Mesodermal cell (in vitro differentiated cells): ENCODE data around the gene FAM168A.

Experiments
- H3K27ac ChIP-seq: 2 replicates; pipeline ENCODE4 v1.7.0; 2013; ENCODE audit warnings: mild to moderate bottlenecking, low read depth, low read length, moderate library complexity; ENCODE audit not compliant: severe bottlenecking
- H3K36me3 ChIP-seq: 2 replicates; pipeline ENCODE4 v1.7.1; 2013; ENCODE audit warnings: mild to moderate bottlenecking, low read length, moderate library complexity; ENCODE audit not compliant: control insufficient read depth, insufficient read depth
- H3K4me1 ChIP-seq: one replicate; pipeline ENCODE4 v1.7.1; 2013; ENCODE audit warnings: mild to moderate bottlenecking, low read length; ENCODE audit not compliant: insufficient read depth, control insufficient read depth, poor library complexity, severe bottlenecking
- H3K4me3 ChIP-seq: 2 replicates; pipeline ENCODE4 v1.7.0; 2013; ENCODE audit warnings: low read length, control low read depth, mild to moderate bottlenecking; ENCODE audit not compliant: insufficient read depth, poor library complexity, severe bottlenecking; ENCODE audit errors: extremely low read depth
- H3K9me3 ChIP-seq: 2 replicates; pipeline ENCODE4 v1.7.1; 2013; ENCODE audit warnings: mild to moderate bottlenecking, low read length, moderate library complexity; ENCODE audit not compliant: control insufficient read depth
- WGBS, 2 experiments: methylation state at CpG; one replicate each; pipeline ENCODE4 v1.1.5; 2013; ENCODE audit warnings: missing lambda C conversion rate in 2 of 2; ENCODE audit not compliant: insufficient coverage in 2 of 2; 5-methylcytosine and 5-hydroxymethylcytosine counted together

The FAM168A gene

GRCh38 chr11:73632996-73633395, 35.1 kb upstream of the FAM168A start:
- Histone ChIP-seq H3K9me3 (peaks cover 6% of the 10 kb centered on the region), H3K4me1 (peaks cover 11% of the 10 kb centered on the region), H3K27ac (no peak overlapping the region), H3K4me3 (no peak overlapping the region), H3K36me3 (no peaks in the 10 kb centered on the region)
- 75 to 91% methylated on average over 2 to 3 of the region's 4 CpGs for WGBS, 2 experiments

DNA sequence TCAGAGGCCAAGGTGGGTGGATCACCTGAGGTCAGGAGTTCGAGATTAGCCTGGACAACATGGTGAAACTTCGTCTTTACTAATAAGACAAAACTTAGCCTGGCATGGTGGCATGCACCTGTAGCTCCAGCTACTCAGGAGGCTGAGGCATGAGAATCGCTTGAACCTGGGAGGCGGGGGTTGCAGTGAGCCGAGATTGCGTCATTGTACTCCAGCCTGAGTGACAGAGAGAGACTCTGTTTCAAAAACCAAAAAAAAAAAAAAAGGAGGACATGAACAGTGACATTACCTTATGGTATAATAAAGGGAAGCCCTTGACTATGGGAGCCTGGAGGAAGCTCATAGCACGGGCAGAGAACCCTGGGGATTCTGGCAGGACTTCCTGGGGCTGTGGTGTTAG, 32.0 kb upstream of the FAM168A start:
- H3K9me3 ChIP-seq, result peaks cover 6% of the 10 kb centered on the region
- H3K4me3 ChIP-seq, result no peak overlapping the region
- H3K36me3 ChIP-seq, result no peaks in the 10 kb centered on the region
- 79 to 83% methylated on average over 7 of the region's 7 CpGs for WGBS, 2 experiments
- H3K4me1 ChIP-seq, result peaks cover 11% of the 10 kb centered on the region
- H3K27ac ChIP-seq, result no peak overlapping the region

- no peak overlapping the region for H3K27ac ChIP-seq
- H3K36me3 ChIP-seq, result no peaks in the 10 kb centered on the region
- no peaks in the 10 kb centered on the region for H3K4me1 ChIP-seq
- H3K4me3 ChIP-seq, result no peak overlapping the region
- WGBS, 2 experiments, result 44 to 50% methylated on average over 13 to 15 of the region's 19 CpGs
- no peaks in the 10 kb centered on the region for H3K9me3 ChIP-seq
These were observed 27.9 kb upstream of the FAM168A start for GRCh38 chr11:73625696-73626318.

GRCh38 chr11:73623686-73624085, 25.8 kb upstream of the FAM168A start:
- H3K4me1 ChIP-seq, result no peaks in the 10 kb centered on the region
- WGBS, 2 experiments, result 79 to 87% methylated on average over 2 to 3 of the region's 3 CpGs
- no peaks in the 10 kb centered on the region for H3K36me3 ChIP-seq
- H3K27ac ChIP-seq, result no peak overlapping the region
- no peak overlapping the region for H3K4me3 ChIP-seq
- H3K9me3 ChIP-seq, result no peaks in the 10 kb centered on the region

- Histone ChIP-seq H3K36me3 (no peaks in the 10 kb centered on the region), H3K27ac (no peak overlapping the region), H3K4me1 (no peaks in the 10 kb centered on the region), H3K9me3 (no peaks in the 10 kb centered on the region), H3K4me3 (no peak overlapping the region)
- 91 to 94% methylated on average over 3 to 4 of the region's 4 CpGs for WGBS, 2 experiments
These were observed 25.1 kb upstream of the FAM168A start for GRCh38 chr11:73622926-73623593.

- H3K36me3 ChIP-seq, result no peaks in the 10 kb centered on the region
- H3K4me1 ChIP-seq, result peaks cover 3% of the 10 kb centered on the region
- no peak overlapping the region for H3K27ac ChIP-seq
- no peaks in the 10 kb centered on the region for H3K9me3 ChIP-seq
- no peak overlapping the region for H3K4me3 ChIP-seq
These were observed 16.7 kb upstream of the FAM168A start for GRCh38 chr11:73614591-73614990.

- Histone ChIP-seq H3K9me3 (no peaks in the 10 kb centered on the region), H3K4me1 (peaks cover 3% of the 10 kb centered on the region), H3K4me3 (no peak overlapping the region), H3K36me3 (no peaks in the 10 kb centered on the region), H3K27ac (no peak overlapping the region)
- 80 to 100% methylated on average over 1 to 2 of the region's 5 CpGs for WGBS, 2 experiments
These were observed 14.8 kb upstream of the FAM168A start for GRCh38 chr11:73612601-73613140.

DNA sequence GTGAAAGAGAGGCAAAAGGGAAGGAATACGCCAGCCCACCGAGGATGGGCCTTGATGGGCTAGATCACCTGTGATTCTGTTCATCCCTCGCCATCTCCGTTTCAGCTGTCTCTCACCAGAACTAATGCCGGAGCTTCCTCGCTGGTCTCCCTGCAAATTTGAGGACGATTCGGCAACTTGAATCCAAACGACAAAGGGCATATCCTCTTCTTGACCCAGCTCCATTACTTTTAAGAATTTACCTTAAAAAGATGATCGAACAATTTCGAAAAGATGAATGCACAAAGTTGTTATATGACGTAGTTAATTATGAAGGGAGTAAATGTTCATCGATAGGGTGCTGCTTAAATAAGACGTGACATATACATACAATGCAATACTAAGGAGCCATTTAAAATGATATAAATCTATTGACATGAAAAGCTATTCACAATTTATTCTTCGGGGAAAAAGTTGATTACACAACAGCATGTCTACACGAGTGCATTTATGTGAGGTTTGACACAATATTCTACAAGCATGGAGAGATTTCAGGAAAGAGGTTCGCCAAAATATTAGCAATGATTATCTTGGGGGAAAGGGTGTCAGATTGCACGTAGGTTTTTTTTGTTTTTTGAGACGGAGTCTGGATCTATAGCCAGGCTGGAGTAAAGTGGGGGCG, 937 bp upstream of the FAM168A start:
- H3K27ac ChIP-seq, result peak overlapping the region; percentile 6
- no peaks in the 10 kb centered on the region for H3K9me3 ChIP-seq
- WGBS, 2 experiments, result 57 to 72% methylated on average over 13 of the region's 20 CpGs
- H3K36me3 ChIP-seq, result no peaks in the 10 kb centered on the region
- H3K4me1 ChIP-seq, result peaks cover 9% of the 10 kb centered on the region
- peak overlapping the region; percentile 75 for H3K4me3 ChIP-seq

DNA sequence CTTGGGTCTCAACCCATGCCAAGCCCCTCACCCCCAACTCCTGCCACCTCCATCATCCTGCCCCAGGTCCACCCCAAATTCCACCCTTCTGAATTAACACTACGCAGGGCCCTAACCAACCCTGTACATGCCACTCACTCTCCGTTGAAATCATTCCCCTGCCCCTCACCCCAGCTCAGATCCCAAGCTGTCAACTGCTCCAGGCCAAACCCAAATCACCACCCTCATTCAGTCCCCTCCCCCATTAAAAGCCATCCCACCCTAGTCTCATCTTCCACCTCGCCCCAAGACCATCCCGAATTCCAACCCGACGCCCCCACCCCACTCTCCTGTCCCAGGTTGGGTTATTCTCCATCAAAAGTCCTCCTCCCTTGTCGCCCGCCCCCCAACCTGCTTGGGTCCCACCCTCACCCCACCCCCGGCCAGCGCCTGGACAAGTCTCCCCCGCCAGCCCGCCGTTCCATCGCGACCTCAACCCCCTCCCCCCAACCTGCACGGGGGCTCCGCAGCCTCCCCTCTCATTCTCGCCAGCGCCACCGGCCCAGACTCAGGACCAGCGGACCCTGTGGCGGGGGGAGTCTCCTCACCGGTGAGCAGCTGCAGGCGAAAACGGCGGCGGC, 466 bp downstream of the FAM168A start:
- peaks cover 9% of the 10 kb centered on the region for H3K4me1 ChIP-seq
- no peaks in the 10 kb centered on the region for H3K9me3 ChIP-seq
- no peaks in the 10 kb centered on the region for H3K36me3 ChIP-seq
- peak overlapping the region; percentile 89 for H3K27ac ChIP-seq
- WGBS, 2 experiments, result 1 to 3% methylated on average over 6 to 10 of the region's 27 CpGs
- peak overlapping the region; percentile 75 for H3K4me3 ChIP-seq

- 94 to 97% methylated on average over 2 of the region's 2 CpGs for WGBS, 2 experiments
- H3K9me3 ChIP-seq, result no peaks in the 10 kb centered on the region
- no peaks in the 10 kb centered on the region for H3K36me3 ChIP-seq
- H3K4me3 ChIP-seq, result peak overlapping the region; percentile 75
- H3K27ac ChIP-seq, result no peak overlapping the region
- H3K4me1 ChIP-seq, result peaks cover 9% of the 10 kb centered on the region
These were observed 1.4 kb downstream of the FAM168A start for GRCh38 chr11:73596547-73596946.
